Body of pancreas (tissue), 4 donors: ENCODE measurements around the gene AGPAT3. TPM values are rescaled to one million over a fixed set of nuclear protein-coding genes. Genes with fewer than 3 reads are reported as not detected.

Experiments
- ATAC-seq: fragments of 150-250 bp; one replicate; pipeline ENCODE4 v1.9.1; 2016
- DNase-seq, 4 donors: peaks; one replicate each; pipeline ENCODE4 v3.0.0-alpha.2; 2019
- H3K27ac ChIP-seq, 4 donors: fragments of 200-600 bp; sonication (generic); 1 replicate in 3 of 4; 2 replicates in 1 of 4; pipeline versions ENCODE4 v1.5.1 to v1.6.1; 2016 to 2019; ENCODE audit warnings: mild to moderate bottlenecking in 1 of 4, mixed read lengths in 1 of 4, moderate library complexity in 1 of 4
- H3K27me3 ChIP-seq, 2 donors: fragments of 200-600 bp; sonication (generic); one replicate each; pipeline ENCODE4 v1.6.0; 2016; ENCODE audit warnings: mild to moderate bottlenecking in 1 of 2
- H3K36me3 ChIP-seq, 2 donors: fragments of 200-600 bp; sonication (generic); replicated peaks in 1 of 2; 2 replicates each; pipeline ENCODE4 v1.5.1; 2016; ENCODE audit warnings: low read depth in 2 of 2; ENCODE audit not compliant: insufficient read depth in 1 of 2
- H3K4me1 ChIP-seq: fragments of 200-600 bp; sonication (generic); one replicate; pipeline ENCODE4 v1.6.0; 2016
- H3K4me3 ChIP-seq, 2 donors: fragments of 200-600 bp; sonication (generic); 1 replicate in 1 of 2; 2 replicates in 1 of 2; pipeline ENCODE4 v1.5.1; 2016 to 2019
- H3K9me3 ChIP-seq, 3 donors: fragments of 200-600 bp; sonication (generic); 1 replicate in 2 of 3; 2 replicates in 1 of 3; pipeline ENCODE4 v1.5.1; 2016
- CTCF ChIP-seq, 7 experiments: fragments of 450-650 bp in 4 of 7; fragments of 200-600 bp in 3 of 7; sonication (generic) in 3 of 7; IDR thresholded peaks; one replicate each; pipeline ENCODE4 v1.5.1; 2016 to 2019; ENCODE audit warnings: antibody characterized with exemption in 7 of 7
- POLR2A ChIP-seq, 3 donors: fragments of 450-650 bp; IDR thresholded peaks; one replicate each; pipeline ENCODE4 v1.6.1; 2016; ENCODE audit warnings: antibody characterized with exemption in 3 of 3, mild to moderate bottlenecking in 2 of 3
- WGBS, 2 donors: methylation state at CpG; one replicate each; pipeline ENCODE4 v1.1.5; 2017; 5-methylcytosine and 5-hydroxymethylcytosine counted together
- intact Hi-C: fragments of 100-400 bp; cut with DNase I; formaldehyde crosslinking; loops from one replicate; pipeline ENCODE4 v1.15.1; 2023
- total RNA-seq, 2 donors: library from RNA; depleted of rRNA; stranded (reverse); fragments of >200 nt; gene quantifications; one replicate each; pipeline ENCODE4 v1.1.0, GENCODE V29; 2016

AGPAT3 gene
- total RNA-seq, 2 donors from 2014 or later, result 21.8 to 39.2 TPM

DNA sequence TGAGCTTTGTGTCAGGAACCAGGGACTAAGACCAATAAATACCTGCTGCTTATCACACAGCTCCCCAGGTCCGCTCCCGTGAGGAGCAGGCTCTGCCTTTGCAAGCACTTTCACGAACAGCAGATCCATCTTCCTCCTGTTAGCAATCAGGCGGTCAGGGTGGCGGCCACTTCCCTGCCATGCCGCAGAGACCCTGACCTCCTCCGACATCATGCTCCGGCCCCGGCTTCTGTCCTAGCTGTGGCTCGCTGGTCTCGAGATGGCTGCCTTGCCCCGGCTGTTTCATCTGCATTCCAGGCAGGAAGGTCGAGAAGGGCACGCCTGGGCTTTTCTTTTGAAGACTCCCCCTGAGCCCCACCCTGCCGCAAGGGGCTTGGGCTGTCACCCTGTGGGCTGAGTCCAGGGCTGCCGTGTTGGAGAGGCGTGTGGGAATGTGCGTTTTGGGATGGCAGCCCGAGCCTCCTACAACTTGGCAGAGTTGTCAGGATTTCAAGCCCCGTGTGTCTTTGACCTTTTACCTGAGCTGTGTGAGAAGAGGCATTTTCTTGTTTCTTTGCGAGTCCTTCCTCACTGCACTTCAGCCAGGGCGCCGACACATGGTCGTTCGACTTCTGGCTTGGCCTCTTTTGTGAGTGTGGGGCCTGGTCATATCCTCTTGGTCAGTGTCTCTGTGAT is 59.5 kb downstream of the AGPAT3 start:
- Histone ChIP-seq H3K4me1 (peaks cover 25% of the 10 kb centered on the region), H3K9me3 (no peaks in the 10 kb centered on the region), H3K4me3 (no peak overlapping the region), H3K27me3 (no peaks in the 10 kb centered on the region), H3K27ac (no peak overlapping the region), H3K36me3 (no peaks in the 10 kb centered on the region)
- WGBS, 2 donors, result 85 to 91% methylated on average over 17 to 25 of the region's 25 CpGs
- intact Hi-C loops, result no loop called here
- no peak for ATAC-seq
- DNase-seq, result no peak
- TF ChIP-seq POLR2A (IDR thresholded peaks at IDR 0.05), result no peak

DNA sequence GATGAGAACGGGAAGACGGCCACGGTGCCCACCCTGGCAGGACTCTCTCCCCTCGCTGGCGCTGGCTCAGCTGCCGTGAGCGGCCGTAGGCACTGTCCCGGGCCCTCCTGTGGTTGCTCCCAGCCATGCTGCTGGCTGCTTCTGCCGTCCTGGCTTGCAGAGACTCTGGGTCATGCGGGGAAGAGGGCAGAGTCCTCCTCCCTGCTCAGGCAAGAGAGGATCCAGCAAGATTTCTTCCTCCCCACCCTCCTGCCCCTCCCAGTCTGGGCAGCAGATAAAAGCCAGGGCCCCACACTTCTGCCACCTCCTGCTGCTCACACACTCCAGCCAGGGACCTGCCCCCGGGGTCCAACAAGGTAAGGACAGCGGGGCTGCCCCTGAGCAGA is 60.1 kb downstream of the AGPAT3 start:
- TF ChIP-seq CTCF (IDR thresholded peaks at IDR 0.05) (no peak), POLR2A (IDR thresholded peaks at IDR 0.05) (no peak)
- Histone ChIP-seq H3K4me1 (peaks cover 25% of the 10 kb centered on the region), H3K36me3 (no peaks in the 10 kb centered on the region), H3K27ac (no peak overlapping the region), H3K27me3 (no peaks in the 10 kb centered on the region), H3K4me3 (no peak overlapping the region), H3K9me3 (no peaks in the 10 kb centered on the region)
- DNase-seq, result no peak
- 70 to 88% methylated on average over 3 to 13 of the region's 13 CpGs for WGBS, 2 donors
- intact Hi-C loops, result no loop called here
- ATAC-seq, result no peak

DNA sequence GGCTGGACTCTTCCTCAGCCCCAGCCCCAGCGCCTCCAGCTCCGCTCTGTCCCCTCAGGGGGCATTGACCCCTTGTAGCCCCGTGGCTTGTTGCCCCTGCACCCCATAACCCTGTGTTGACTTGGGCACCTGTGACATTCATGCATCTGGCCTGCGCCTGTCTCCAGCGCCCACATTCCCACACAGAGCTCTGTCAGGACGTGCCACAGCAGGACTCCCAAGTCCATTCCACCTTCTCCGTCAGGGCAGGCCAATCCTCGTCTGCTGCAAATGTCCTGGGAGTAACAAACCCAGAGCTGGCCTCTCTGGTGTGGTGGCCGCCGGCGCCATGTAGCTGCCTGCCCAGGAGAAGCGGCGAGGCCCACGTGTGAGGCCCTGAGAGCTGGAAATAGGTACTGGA is 60.6 kb downstream of the AGPAT3 start:
- no peaks in the 10 kb centered on the region for H3K9me3 ChIP-seq
- H3K4me1 ChIP-seq, result peaks cover 25% of the 10 kb centered on the region
- no peak overlapping the region for H3K4me3 ChIP-seq
- DNase-seq (no peak), ATAC-seq (no peak)
- H3K27me3 ChIP-seq, result no peaks in the 10 kb centered on the region
- no peaks in the 10 kb centered on the region for H3K36me3 ChIP-seq
- intact Hi-C loops, result no loop called here
- H3K27ac ChIP-seq, result no peak overlapping the region
- no peak for TF ChIP-seq POLR2A (IDR thresholded peaks at IDR 0.05)
- no peak for TF ChIP-seq CTCF (IDR thresholded peaks at IDR 0.05)
- WGBS, 2 donors, result 88 to 92% methylated on average over 14 of the region's 14 CpGs

- DNase-seq (no peak), ATAC-seq (no peak)
- H3K4me3 ChIP-seq, result no peak overlapping the region
- intact Hi-C loops, result no loop called here
- H3K36me3 ChIP-seq, result no peaks in the 10 kb centered on the region
- H3K27me3 ChIP-seq, result no peaks in the 10 kb centered on the region
- 91 to 94% methylated on average over 15 to 20 of the region's 20 CpGs for WGBS, 2 donors
- no peak overlapping the region for H3K27ac ChIP-seq
- peaks cover 20% of the 10 kb centered on the region for H3K4me1 ChIP-seq
- no peaks in the 10 kb centered on the region for H3K9me3 ChIP-seq
- no peak for TF ChIP-seq POLR2A (IDR thresholded peaks at IDR 0.05)
These were observed 61.2 kb downstream of the AGPAT3 start for GRCh38 chr21:43926196-43926595.

- TF ChIP-seq CTCF (IDR thresholded peaks at IDR 0.05), result no peak
- no peak for TF ChIP-seq POLR2A (IDR thresholded peaks at IDR 0.05)
- 86 to 96% methylated on average over 7 to 17 of the region's 17 CpGs for WGBS, 2 donors
- Histone ChIP-seq H3K27me3 (no peaks in the 10 kb centered on the region), H3K4me3 (no peak overlapping the region), H3K36me3 (no peaks in the 10 kb centered on the region), H3K9me3 (no peaks in the 10 kb centered on the region), H3K27ac (no peak overlapping the region), H3K4me1 (peaks cover 10% of the 10 kb centered on the region)
- intact Hi-C loops, result no loop called here
- ATAC-seq (no peak), DNase-seq (no peak)
These were observed 62.7 kb downstream of the AGPAT3 start for GRCh38 chr21:43927591-43928221.
